ENCODE results near the gene TMEM86B.

TMEM86B gene

DNA sequence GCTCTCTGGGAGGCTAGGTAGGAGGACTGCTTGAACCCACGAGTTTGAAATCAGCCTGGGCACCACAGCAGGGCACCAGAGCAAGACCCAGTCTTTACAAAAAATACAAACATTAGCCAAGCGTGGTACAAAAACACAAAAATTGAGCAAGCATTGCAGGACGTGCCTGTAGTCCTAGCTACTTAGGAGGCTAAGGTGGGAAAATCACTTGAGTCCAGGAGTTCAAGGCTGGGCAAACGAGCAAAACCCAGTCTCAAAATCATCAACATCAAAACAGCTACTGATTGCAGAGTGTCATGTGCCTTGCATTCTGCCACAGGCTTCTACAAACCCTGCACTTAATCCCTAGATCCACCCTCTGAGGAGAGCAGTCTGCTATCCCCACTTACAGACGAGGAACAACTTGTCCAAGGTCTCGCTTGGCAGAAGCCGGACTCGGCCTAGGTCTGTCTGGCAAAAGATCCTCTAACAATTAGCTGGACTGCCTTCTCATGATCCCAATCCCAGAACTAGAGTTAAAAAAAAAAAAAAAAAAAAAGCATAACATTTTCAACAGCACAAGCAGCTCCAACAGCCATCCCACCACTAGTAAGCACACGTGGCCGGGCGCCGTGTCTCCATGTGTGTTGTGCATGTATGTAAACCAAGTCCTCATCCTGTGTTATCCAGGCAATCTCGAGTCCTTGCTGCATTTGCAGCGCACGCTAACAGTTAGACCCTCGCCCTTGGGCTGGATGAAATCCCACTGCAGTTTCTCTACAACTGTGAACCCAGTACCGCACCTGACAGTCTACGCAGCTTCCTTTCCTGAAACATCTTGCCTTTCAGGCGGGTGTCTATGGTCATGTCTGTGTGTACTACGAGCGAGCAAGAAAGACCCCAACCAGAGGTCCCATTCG, 28.2 kb upstream of the TMEM86B start:
- no peak for DNase-seq

DNA sequence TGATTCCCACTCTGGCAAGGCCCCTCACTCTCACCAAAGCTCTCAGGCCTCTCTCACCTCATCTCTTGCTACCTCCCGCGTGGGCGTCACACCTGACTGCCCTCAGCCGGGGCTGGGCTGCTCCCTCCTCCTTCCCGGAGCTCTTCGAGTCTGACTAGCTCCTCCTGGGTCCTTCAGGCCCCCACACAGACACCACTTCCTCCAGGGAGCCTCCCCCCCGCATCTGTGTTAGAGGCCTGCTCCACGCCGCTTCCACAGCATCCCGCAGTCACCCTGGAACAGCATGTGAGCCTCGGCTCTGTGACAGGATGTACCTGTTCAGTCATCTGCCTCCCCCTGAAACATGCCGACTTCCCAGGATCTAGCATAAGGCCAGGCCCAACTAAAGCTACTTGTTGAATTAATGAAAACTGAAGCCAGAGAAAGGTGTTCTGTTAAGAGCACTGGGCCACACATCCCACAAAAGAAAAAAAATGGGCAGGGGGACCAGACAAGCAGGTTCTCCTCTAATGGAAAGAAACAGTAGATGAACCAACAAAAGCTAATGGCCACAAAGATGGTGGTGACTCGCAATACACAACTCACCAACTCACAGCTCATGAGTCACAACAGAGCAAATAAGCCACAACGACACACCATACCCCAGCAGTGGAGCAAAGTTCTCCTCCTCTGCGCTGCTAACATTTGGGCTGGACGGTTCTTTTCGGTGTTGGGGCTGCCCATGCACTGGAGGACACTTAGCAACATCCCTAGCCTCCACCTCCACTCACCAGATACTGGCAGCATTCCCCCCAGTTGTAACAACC, 27.3 kb upstream of the TMEM86B start:
- DNase-seq, result peak; percentile 60

DNA sequence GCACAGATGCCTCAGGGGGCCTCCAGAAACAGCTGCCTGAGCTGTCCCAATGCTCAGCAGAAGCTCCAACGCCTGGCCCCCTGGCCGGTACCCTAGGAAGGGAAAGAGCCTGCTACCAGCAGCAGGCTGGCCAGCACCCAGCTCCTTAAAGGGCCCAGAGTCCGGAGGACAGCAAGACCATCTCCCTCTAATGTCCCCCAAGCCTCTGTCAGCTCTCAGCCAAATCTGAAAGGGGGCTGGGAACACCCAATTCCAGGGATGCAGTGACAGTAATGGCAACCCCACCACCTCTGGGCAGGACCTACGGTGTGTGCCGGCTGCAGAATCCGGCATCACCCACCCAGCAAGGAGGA, 26.0 kb upstream of the TMEM86B start:
- no peak for DNase-seq

DNA sequence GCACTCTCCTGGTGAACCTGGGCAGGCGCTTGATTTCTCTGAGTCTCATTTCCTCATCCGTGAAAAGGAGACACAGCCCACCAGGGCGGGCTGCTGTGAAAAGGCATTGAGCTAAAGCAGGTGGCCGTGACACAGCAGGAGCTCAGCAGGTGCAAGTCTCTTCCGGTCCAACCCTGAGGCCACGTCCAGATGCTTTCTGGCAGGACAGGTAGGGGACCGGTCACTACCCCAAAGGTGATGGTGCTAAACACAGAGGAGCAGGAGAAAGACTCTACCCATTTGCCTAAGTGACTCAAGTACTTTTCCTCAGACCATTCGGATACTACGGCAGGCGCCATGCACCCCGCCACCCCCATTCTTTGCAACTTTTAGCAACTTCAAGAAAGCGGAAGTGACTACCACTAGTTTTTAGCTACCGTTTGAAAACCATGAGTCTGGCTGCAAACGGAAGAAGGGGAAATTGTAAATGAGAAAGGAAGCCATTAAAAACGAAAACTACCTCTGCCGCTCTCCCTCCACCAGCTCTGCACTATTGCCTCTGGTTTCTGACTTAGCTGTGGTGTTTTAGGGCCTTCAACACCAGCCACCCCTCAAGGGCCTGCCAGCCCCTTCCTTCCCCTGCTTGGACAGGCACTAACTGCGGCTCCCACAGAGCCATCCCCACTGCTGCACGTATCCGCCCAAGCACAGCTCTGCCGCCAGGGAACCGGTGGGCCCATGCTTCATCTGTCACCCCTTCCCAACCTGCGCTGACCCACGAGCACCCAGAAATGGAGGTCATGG, 25.5 kb upstream of the TMEM86B start:
- DNase-seq, result peak; percentile 57

DNA sequence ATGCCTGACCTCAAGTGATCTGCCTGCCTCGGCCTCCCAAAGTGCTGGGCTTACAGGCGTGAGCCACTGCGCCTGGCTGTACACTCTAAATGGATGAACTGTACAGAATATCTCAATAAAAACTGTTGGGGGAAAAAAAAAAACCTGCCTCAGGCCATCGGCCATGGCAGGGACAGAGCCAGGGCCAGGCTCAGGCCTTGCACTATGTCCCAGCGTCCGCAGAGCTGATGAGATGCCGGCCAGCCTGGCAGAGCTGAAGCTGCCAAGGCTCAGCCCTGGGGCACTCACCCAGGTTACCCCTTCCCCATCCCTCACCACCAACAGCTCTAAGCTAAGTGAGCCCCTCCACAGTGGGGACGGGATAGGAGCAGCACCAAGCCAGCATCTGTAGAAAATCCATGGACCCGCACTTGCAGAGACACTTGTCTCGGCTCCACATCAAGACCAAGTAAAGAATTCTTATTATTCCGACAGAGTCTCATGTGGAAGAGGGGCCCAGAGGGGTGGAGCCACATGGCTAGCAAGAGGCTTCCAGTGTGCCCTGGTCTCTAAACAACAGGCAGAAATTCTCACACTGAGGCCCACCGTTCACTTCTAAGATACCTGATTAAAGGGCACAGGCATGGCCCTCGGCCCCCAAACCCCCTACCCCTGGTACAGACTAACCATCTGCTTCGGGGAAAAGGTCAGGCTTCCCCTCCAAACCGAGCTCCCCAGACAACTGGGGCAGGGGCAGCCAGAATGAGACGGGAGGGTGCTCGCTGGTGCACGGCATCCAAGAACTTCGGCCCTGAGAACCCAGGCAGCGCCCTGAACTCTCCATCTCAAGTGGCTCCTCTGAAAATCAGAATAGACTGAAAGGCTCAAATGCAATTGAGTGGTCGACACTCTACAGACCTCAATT, 24.4 kb upstream of the TMEM86B start:
- no peak for DNase-seq

DNA sequence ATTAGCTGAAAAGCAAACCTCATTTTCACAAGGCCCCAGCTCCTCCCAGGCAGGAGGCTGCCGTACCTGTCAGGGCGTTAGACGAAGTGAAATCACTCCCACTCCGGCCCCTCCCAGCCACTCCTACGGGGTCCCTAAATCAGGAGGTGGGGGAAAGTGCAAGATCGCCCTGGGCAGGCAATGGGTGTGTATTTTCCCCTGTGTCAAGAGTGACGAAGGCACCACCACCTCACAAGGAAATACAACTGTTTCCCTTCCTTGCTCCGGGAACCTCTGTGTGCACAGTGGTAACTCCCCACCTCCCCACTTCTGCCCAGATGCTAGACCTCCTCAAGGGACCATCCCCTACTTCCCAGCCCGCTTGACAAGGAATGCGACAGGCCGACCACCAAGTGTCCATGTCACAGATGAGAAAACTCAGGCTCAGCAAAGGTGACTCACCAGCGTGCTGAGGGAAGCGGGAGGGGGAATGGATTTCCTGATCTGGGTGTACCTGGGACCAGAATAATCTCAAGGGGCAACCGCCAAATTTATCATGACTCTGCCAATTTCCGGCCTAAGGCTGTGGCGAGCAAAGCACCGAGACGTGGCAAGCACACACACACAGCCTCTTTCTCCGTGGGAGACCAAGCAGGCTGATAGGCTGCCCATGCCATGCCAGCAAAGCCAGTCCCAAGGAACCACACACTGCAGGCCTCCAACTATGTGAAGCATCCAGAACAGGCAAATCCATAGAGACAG, 22.9 kb upstream of the TMEM86B start:
- no peak for DNase-seq

DNA sequence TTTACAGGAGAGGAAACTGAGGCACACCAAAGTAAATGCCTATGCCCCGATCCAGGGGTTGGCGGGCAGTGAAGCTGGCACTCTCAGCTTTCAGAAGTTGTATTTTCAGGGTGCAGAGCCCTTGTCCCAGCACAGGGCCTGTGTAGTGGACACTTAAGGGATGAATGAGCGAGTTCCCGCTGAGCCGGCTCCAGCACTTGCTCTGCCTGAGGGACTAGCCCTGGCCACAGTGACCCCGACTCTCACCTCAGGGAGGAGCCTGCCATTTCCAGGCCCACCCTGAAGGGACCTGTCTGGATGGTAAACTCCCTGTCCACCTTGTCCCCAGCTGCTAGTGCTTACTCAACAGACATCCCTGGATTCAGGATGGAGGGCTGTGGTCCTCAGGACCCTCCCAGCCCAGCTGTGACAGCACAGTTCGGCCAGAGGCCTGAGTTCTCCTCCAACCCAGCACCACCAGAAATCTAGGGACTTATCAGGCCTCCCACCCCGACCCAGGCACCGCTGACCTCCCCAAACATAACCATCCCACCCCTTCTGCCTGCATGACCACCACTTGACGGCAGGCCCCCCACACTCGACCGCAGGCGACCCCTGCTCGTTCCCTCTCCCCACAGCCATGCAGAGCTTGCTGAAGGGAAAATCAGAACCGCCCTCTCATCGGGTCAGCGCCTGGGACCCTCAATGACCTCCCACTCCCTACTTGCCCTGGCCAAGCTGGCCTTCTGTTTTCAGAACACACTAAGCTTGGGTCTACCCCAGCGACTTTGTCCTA, 21.9 kb upstream of the TMEM86B start:
- no peak for DNase-seq

DNA sequence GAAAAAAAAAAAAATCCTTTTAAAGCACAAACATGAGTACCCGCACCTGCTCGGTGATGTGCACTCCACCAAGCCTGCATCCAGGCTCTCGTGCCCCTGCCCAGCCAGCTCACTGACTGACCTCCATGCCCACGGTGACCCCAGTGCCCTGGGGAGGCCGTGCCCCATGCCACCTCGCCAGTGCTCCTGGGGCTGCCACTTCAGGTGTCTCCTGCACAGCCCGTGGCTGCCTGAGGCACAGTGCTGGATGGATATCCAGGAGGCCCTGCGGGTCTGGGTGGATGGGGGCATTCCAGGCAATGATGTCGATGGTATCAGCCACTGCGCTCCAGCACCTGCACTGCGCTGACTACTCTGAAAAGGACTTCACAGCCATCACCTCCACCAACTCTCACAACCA, 21.3 kb upstream of the TMEM86B start:
- no peak for DNase-seq

DNA sequence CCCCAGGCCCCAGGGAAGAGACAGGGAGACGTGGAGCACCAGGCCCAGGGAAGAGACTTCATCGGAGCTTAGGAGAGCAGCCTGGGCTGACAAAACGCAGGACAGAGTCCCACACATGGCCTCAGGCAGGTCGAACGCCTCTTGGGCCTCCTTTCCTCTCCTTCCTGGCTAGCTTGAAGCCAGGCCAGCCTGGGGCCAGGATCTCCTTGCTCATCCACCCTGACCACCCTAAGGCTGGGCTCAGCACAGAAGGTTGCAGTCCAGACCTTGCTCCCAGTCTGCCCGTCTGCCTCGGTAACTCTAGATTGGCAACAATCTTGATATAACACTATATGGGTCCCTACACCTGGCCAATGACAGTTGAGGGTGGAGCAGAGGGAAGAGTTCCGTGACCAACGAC, 20.1 kb upstream of the TMEM86B start:
- no peak for DNase-seq

DNA sequence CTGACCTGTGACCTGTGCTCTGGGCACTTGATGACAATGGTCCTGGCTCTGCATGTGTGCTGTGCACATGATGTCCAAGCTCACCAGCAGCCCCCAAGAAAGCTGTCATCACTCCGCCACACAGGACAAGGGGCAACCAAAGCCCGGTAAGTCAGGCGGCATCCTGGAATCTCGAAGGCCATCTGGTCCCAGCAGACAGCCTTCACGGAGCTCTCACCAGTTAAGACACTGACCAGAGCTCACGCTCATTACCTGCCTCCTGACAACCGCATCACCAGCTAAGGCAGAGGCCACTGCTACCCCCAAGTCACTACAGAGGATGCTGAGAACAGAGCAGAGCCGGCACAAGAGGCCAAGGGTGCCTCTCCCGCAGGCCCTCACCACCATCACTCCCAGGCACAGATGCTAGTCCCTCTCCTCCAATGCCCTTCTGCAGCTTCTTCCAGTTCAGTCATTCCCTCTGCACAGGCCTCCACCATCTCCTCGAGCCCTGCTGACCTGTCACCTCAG, 19.7 kb upstream of the TMEM86B start:
- no peak for DNase-seq

DNA sequence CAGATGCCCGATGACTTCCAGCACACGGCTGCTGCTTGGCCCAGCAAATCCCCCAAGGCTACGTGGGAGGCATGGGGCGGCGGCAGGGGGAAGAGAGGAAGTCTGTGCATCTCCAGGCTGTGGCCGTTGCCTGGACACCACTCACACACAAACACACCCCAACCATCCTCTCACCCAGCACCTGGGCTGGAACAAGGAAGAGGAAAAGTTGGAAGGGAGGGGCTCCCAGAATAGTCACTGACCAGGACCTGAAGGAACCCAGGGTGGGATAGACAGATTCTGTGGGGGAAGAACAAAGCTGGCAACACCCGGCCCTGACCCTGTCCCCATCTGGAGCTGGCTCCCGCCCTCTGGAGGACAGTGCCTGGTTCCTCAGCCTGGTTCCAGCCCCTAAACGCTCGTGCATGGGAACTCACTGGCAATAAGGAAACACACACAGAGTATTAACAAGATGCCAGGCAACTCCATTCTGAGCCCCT, 19.1 kb upstream of the TMEM86B start:
- DNase-seq, result no peak

DNA sequence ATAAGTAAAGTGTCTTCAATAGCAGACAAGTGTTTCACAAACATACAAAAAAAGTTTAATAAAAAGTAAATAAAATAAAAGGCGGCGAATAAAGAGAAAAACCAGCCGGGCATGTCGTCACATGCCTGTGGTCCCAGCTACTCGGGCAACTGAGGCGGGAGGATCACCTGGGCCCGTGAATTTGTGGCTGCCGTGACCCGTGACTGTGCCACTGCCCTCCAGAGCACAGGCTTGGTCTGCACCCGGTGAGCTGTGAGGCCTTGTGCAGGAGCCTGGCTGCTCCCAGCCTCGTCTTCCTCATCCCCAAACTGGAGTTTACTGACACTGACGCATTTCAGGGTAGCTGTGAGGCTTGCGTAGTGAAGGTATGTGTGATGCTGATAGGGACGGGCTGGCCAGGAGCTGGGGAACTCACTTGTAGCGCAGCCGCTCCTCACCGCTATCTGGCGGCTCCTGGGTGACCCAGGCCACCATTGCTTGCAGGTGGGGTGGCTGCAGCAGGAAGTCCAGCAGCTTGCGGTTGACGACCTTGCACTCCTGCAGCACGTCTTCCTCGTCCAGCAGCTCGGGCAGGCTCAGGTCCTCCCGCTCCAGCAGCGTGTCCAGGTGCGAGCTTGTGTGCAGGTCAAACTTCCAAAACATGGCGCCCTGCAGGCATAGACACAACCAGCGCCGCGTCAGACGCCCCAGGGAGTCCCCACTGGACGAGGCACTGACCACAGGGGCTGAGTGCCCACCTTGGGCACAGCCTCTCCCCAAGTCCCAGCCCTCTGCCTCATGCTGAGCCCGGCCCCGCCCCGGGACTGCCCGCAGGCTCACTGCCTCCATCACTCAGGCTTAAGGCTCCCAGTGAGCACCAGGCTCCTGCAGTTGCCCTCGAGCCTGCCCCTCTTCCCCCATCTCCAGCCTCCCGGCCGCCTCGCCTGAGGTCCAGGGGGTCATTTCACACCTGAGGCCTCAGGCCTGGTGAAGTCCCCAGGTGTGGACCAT, 18.2 kb upstream of the TMEM86B start:
- no peak for DNase-seq

DNA sequence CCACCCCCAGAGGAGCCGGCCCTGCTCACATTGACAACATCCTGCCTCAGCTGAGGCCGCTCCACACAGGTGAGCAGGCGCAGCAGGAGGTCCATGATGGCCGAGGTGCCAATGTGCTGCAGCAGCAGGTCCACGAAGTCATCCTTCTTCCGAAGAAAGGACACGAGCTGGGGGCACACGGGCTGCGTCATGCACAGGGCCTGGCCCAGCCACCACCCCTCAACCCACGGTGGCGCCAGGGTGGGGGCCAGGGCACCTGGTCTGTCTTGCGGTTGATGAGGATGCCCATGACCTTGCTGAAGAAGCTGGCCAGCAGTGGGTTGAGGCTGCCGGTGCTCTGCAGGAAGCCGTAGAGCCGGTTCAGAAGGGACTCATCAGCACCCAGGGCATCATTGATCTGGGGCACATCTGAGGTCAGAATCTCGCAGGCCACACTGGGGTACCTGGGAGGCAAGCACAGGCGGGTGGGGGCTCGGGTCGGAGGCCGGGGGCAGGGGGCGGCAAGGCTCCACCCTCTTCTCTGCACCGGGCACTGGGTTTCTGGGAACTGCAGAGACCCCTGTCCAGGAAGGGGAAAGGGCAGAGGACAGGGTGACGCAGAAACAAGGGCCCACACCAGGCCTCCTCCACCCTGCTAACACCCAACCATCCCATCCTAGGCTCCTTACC, 16.8 kb upstream of the TMEM86B start:
- no peak for DNase-seq

DNA sequence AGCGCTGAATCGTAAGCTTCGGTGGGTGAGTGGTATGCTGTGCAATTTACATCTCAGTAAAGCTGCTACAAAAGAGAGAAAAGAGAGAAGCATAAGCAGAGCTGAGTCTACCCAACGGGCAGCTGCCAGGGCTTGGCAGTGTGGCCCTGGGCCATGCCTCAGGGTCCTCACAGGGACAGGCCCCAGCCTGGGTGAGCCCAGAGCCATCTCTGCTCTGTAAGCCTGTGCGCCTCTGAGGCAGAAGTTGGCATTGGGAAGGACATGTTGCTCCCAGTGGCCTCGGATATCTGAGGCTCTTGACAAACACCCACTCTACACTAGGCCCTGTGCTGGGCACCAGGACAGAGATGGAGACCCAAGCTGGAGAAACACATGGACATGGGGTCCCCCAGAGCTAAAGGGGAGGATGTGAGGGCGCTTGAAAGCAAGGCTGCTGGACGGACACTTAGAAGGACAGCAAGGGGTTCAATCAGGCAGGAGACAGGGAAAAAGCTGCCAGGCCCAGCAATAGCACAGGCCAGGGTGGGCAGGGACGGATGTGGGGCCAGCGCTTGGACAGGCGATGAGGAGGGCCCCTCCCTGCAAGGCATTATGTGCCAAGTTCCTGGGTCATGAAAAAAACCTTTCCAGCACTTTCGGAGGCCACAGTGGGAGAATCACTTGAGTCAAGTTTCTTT, 15.6 kb upstream of the TMEM86B start:
- no peak for DNase-seq

DNA sequence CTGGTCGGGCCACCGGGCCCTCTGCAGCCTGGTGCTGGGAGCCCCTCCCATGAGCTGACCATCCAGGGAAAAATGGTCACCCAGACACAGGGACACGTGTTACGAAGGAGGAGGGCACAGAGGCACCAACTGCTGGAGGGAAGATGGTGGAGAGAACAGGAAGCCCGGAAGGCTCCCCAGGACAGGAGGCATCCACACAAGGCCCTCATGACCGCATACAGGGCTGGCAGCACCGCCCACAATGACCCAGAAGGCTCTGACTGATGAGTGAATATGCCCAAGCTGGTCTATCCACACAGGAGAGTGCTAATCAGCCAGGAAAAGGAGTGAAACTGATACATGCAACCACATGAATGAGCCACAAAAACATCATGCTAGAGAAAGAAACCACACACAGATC, 14.0 kb upstream of the TMEM86B start:
- DNase-seq, result no peak

DNA sequence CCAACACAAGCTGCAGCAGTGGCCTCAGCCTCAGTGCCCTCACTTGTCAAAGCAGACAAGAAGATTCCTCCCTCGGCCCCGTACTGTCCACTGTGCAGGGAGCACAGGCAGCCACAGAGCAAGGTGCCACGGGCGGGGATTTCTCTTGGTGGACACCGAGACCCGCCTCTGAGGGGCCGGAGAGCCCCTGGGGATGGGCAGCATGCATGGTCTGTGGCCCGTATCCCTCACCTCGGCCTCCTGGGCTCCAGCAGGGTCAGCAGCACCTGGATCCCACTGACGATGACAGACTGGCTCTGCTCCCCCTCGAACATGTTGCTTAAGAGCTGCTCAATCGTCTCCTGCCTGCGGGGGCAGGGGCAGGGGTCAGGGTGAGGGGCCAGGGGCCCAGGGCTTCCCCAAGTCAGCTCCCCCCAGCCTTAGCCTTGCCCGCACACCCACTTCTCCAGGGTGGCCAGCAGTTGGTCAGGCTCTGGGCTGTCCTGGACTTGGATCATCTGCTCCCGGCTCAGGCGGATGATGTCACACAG, 13.4 kb upstream of the TMEM86B start:
- DNase-seq, result no peak

DNA sequence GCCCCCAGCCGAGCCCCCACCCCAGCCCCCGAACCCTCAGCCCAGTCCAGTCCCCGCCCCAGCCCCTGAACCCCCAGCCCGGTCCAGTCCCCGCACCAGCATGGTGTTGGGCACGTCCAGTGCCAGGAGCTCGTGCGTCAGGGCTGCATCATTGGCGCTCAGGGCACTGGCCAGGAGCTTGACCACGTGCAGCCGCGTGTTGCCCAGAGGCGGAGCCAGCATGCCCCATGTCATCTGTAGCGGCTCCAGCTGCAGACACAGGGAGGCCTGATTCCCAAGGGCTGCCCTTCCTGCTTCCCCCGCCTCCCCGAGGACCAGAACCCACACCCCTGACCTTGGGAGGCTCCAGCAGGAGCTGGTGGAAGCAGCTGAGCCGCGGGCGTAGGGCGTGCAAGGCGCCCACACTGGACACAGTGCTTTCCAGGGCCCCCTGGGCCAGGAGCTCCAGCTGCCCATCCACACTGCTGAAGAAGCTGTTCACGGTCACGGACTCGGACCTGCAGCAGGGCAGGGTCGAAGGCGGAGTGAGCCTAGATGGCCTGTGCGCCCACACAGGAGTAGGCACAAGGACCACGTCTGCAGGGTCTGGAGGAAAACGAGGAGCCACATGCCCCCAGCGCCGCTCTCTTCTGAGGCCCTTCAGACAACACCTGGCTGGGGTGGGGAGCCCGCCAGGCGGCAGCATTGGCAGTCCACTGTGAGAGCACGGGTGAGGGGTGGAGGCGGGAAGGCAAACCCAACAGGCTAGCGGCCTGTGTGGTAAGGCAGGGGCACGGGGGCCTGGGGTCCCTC, 12.8 kb upstream of the TMEM86B start:
- no peak for DNase-seq
